H9 (cell line): ENCODE results near the gene CD4. TPM values are rescaled to one million over a fixed set of nuclear protein-coding genes. Genes with fewer than 3 reads are reported as not detected.

Experiments used
- DNase-seq: peaks from one replicate; pipeline ENCODE4 v3.0.0-alpha.2; 2017
- H2AFZ ChIP-seq: one replicate; pipeline ENCODE4 v1.6.1; 2013; ENCODE audit warnings: mild to moderate bottlenecking, low read length, control low read depth, moderate library complexity
- H2AK5ac ChIP-seq: 2 replicates; pipeline ENCODE4 v1.6.1; 2013; ENCODE audit warnings: low read length, control low read depth, mixed read lengths; ENCODE audit not compliant: insufficient read length
- H2BK120ac ChIP-seq: one replicate; pipeline ENCODE4 v1.6.1; 2013; ENCODE audit warnings: low read depth, mild to moderate bottlenecking, low read length, control low read depth, inconsistent platforms; ENCODE audit not compliant: poor library complexity, severe bottlenecking
- H2BK12ac ChIP-seq: 2 replicates; pipeline ENCODE4 v1.6.1; 2013; ENCODE audit warnings: low read length, control low read depth, mixed read lengths, low read depth; ENCODE audit not compliant: insufficient read length
- H2BK15ac ChIP-seq: 2 replicates; pipeline ENCODE4 v1.6.1; 2013; ENCODE audit warnings: low read depth, low read length, control low read depth
- H2BK20ac ChIP-seq: one replicate; pipeline ENCODE4 v1.6.1; 2013; ENCODE audit warnings: low read depth, mild to moderate bottlenecking, low read length, control low read depth, inconsistent platforms; ENCODE audit not compliant: poor library complexity, severe bottlenecking
- H2BK5ac ChIP-seq: 2 replicates; pipeline ENCODE4 v1.6.1; 2013; ENCODE audit warnings: low read length, control low read depth, mixed read lengths; ENCODE audit not compliant: insufficient read length
- H3K14ac ChIP-seq: 2 replicates; pipeline ENCODE4 v1.6.1; 2013; ENCODE audit warnings: low read length, control low read depth; ENCODE audit not compliant: insufficient read depth
- H3K18ac ChIP-seq: 2 replicates; pipeline ENCODE4 v1.6.1; 2013; ENCODE audit warnings: low read depth, mild to moderate bottlenecking, mixed read lengths, low read length, control low read depth; ENCODE audit not compliant: insufficient read length
- H3K23ac ChIP-seq: 2 replicates; pipeline ENCODE4 v1.6.1; 2013; ENCODE audit warnings: low read length, control low read depth, mixed read lengths, low read depth; ENCODE audit not compliant: insufficient read length
- H3K23me2 ChIP-seq: 2 replicates; pipeline ENCODE4 v1.6.1; 2013; ENCODE audit warnings: low read depth, mild to moderate bottlenecking, mixed read lengths, low read length, control low read depth; ENCODE audit not compliant: insufficient read length, poor library complexity, severe bottlenecking
- H3K27ac ChIP-seq: 2 replicates; pipeline ENCODE4 v1.5.1; 2013; ENCODE audit warnings: low read length, control low read depth, mixed read lengths, low read depth; ENCODE audit not compliant: insufficient read length
- H3K27me3 ChIP-seq: 2 replicates; pipeline ENCODE4 v1.6.1; 2013; ENCODE audit warnings: low read length, control low read depth, inconsistent platforms; ENCODE audit not compliant: insufficient read depth
- H3K4ac ChIP-seq: 2 replicates; pipeline ENCODE4 v1.6.1; 2013; ENCODE audit warnings: low read depth, mild to moderate bottlenecking, control low read depth, inconsistent platforms, low read length, moderate library complexity
- H3K4me1 ChIP-seq: 2 replicates; pipeline ENCODE4 v1.6.1; 2013; ENCODE audit warnings: low read length, control low read depth, inconsistent platforms; ENCODE audit not compliant: insufficient read depth
- H3K4me2 ChIP-seq: 2 replicates; pipeline ENCODE4 v1.6.1; 2013; ENCODE audit warnings: low read length, control low read depth, mixed read lengths; ENCODE audit not compliant: insufficient read length, insufficient read depth
- H3K56ac ChIP-seq: 2 replicates; pipeline ENCODE4 v1.6.1; 2013; ENCODE audit warnings: low read depth, mild to moderate bottlenecking, mixed read lengths, low read length, control low read depth; ENCODE audit not compliant: insufficient read length
- H3K79me1 ChIP-seq: 2 replicates; pipeline ENCODE4 v1.6.1; 2013; ENCODE audit warnings: low read depth, mild to moderate bottlenecking, moderate library complexity, low read length, control low read depth, inconsistent platforms; ENCODE audit not compliant: insufficient read depth, poor library complexity, severe bottlenecking
- H3K79me2 ChIP-seq: 2 replicates; pipeline ENCODE4 v1.6.1; 2013; ENCODE audit warnings: low read length, control low read depth, inconsistent platforms; ENCODE audit not compliant: insufficient read depth
- H3K9ac ChIP-seq: 2 replicates; pipeline ENCODE4 v1.6.1; 2013; ENCODE audit warnings: low read length, control low read depth, mixed read lengths; ENCODE audit not compliant: insufficient read length; ENCODE audit errors: extremely low read depth
- H3K9me3 ChIP-seq: one replicate; pipeline ENCODE4 v1.6.1; 2013; ENCODE audit warnings: low read depth, low read length, inconsistent platforms; ENCODE audit not compliant: control insufficient read depth
- H3T11ph ChIP-seq: one replicate; pipeline ENCODE4 v1.6.1; 2013; ENCODE audit warnings: mild to moderate bottlenecking, low read length, control low read depth, inconsistent platforms
- H4K20me1 ChIP-seq: one replicate; pipeline ENCODE4 v1.6.1; 2013; ENCODE audit not compliant: control insufficient read depth, insufficient read length, insufficient read depth
- H4K5ac ChIP-seq: 2 replicates; pipeline ENCODE4 v1.6.1; 2013; ENCODE audit warnings: low read depth, mild to moderate bottlenecking, mixed read lengths, low read length, control low read depth; ENCODE audit not compliant: insufficient read length
- H4K8ac ChIP-seq: replicated peaks from 2 replicates; pipeline ENCODE4 v1.6.1; 2013; ENCODE audit warnings: low read length, control low read depth, mixed read lengths, low read depth; ENCODE audit not compliant: insufficient read length
- H4K91ac ChIP-seq: 2 replicates; pipeline ENCODE4 v1.6.1; 2013; ENCODE audit warnings: low read depth, mild to moderate bottlenecking, moderate library complexity, mixed read lengths, low read length, control low read depth; ENCODE audit not compliant: insufficient read length
- H3K27ac Mint-ChIP-seq, 3 experiments: 2 replicates in 2 of 3; 3 replicates in 1 of 3; pipeline ENCODE4 v1.8.0; 2020 to 2021; ENCODE audit warnings: mixed read lengths in 3 of 3, mild to moderate bottlenecking in 1 of 3, moderate library complexity in 1 of 3
- H3K27me3 Mint-ChIP-seq: 2 replicates; pipeline ENCODE4 v1.8.0; 2021; ENCODE audit warnings: low read depth, mild to moderate bottlenecking, moderate library complexity, mixed read lengths
- H3K36me3 Mint-ChIP-seq, 3 experiments: 2 replicates in 2 of 3; 3 replicates in 1 of 3; pipeline ENCODE4 v1.8.0; 2020 to 2021; ENCODE audit warnings: low read depth in 3 of 3, mixed read lengths in 3 of 3; ENCODE audit not compliant: insufficient read depth in 1 of 3
- H3K4me1 Mint-ChIP-seq, 2 experiments: 2 replicates each; pipeline ENCODE4 v1.8.0; 2020; ENCODE audit warnings: mixed read lengths in 2 of 2
- H3K4me3 Mint-ChIP-seq, 2 experiments: 2 replicates in 1 of 2; 3 replicates in 1 of 2; pipeline ENCODE4 v1.8.0; 2020 to 2021; ENCODE audit warnings: mild to moderate bottlenecking in 2 of 2, mixed read lengths in 2 of 2, moderate library complexity in 1 of 2
- H3K9me3 Mint-ChIP-seq, 2 experiments: 2 replicates in 1 of 2; 3 replicates in 1 of 2; pipeline ENCODE4 v1.8.0; 2020; ENCODE audit warnings: mild to moderate bottlenecking in 2 of 2, mixed read lengths in 2 of 2, moderate library complexity in 1 of 2
- CTCF ChIP-seq: fragments of 200-600 bp; sonication (generic); conservative IDR thresholded peaks from 3 replicates; pipeline ENCODE4 v1.8.0; 2021; ENCODE audit warnings: antibody characterized with exemption, mild to moderate bottlenecking
- WGBS: extraction: QIAGEN DNeasy Blood & Tissue Kit; methylation state at CpG from one replicate; pipeline ENCODE4 v1.1.7; 2013; ENCODE audit warnings: missing lambda C conversion rate, low lambda C conversion rate, mixed read lengths; ENCODE audit not compliant: insufficient read length; ENCODE audit errors: extremely low coverage; 5-methylcytosine and 5-hydroxymethylcytosine counted together
- total RNA-seq: library from RNA; stranded (reverse); gene quantifications from 2 replicates; pipeline ENCODE4 v1.2.1, GENCODE V29; 2021

CD4 gene
- total RNA-seq, 1 experiment from 2014 or later = 1.1 TPM

GRCh38 chr12:6837370-6838060 lies 48.2 kb downstream of the CD4 start:
- no peak overlapping the region for H3K27ac Mint-ChIP-seq
- no CpG with 5 or more reads among the region's 26 CpGs for WGBS
- Histone ChIP-seq H4K8ac (no peak overlapping the region), H3K27ac (no peak overlapping the region), H3K79me2 (no peaks in the 10 kb centered on the region), H2BK20ac (no peak overlapping the region), H3K23me2 (no peaks in the 10 kb centered on the region), H3T11ph (no peak overlapping the region), H3K56ac (no peak overlapping the region), H4K20me1 (no peaks in the 10 kb centered on the region), H3K4ac (no peak overlapping the region), H3K4me2 (no peak overlapping the region), H2BK5ac (no peak overlapping the region), H3K14ac (no peak overlapping the region), H2AK5ac (no peak overlapping the region), H3K23ac (no peak overlapping the region), H3K79me1 (no peaks in the 10 kb centered on the region), H2BK120ac (no peak overlapping the region), H3K4me1 (no peaks in the 10 kb centered on the region), H2BK15ac (no peak overlapping the region), H3K9ac (no peak overlapping the region), H4K91ac (no peak overlapping the region), H2BK12ac (no peak overlapping the region), H3K27me3 (no peaks in the 10 kb centered on the region), H4K5ac (no peak overlapping the region), H2AFZ (no peak overlapping the region), H3K9me3 (no peaks in the 10 kb centered on the region), H3K18ac (no peak overlapping the region)
- DNase-seq = no peak
- H3K4me3 Mint-ChIP-seq = no peak overlapping the region
- H3K9me3 Mint-ChIP-seq = no peaks in the 10 kb centered on the region; a peak in 1 of 5 replicates
- H3K27me3 Mint-ChIP-seq = no peaks in the 10 kb centered on the region
- H3K4me1 Mint-ChIP-seq = peaks cover 4 to 26% of the 10 kb centered on the region in 2 experiments; a peak in 3 of 4 replicates
- H3K36me3 Mint-ChIP-seq = peaks cover 27 to 68% (median 66%) of the 10 kb centered on the region in 3 experiments; a peak in 6 of 7 replicates
- no peak for TF ChIP-seq CTCF
